Measurements from ENCODE around the gene CLEC16A.

The CLEC16A gene

GRCh38 chr16:11219178-11219577, 274.8 kb downstream of the CLEC16A start:
- TF ChIP-seq EP300 (IDR thresholded peaks at IDR 0.05; ENCODE audit: borderline replicate concordance) (no peak), REST (IDR thresholded peaks at IDR 0.05; ENCODE audit: low read depth) (no peak), TAF1 (IDR thresholded peaks at IDR 0.05; ENCODE audit: low read depth) (no peak), TCF12 (IDR thresholded peaks at IDR 0.05; ENCODE audit: low read depth) (no peak), CEBPB (IDR thresholded peaks at IDR 0.05) (no peak), USF1 (IDR thresholded peaks at IDR 0.05) (no peak), ZBTB7A (IDR thresholded peaks at IDR 0.05; ENCODE audit: low read depth) (no peak), MAX (IDR thresholded peaks at IDR 0.05) (no peak)

- no peak for TF ChIP-seq TAF1 (IDR thresholded peaks at IDR 0.05; ENCODE audit: low read depth)
- no peak for TF ChIP-seq NFIC (IDR thresholded peaks at IDR 0.05)
These were observed 279.9 kb downstream of the CLEC16A start for GRCh38 chr16:11224096-11224893.

- no peak for TF ChIP-seq EP300 (IDR thresholded peaks at IDR 0.05; ENCODE audit: borderline replicate concordance)
- TF ChIP-seq NFIC (IDR thresholded peaks at IDR 0.05): no peak
- TF ChIP-seq TEAD4 (IDR thresholded peaks at IDR 0.05): no peak
- TF ChIP-seq CREB1 (IDR thresholded peaks at IDR 0.05; ENCODE audit: low read depth): no peak
- TF ChIP-seq TCF12 (IDR thresholded peaks at IDR 0.05; ENCODE audit: low read depth): no peak
- TF ChIP-seq ZBTB7A (IDR thresholded peaks at IDR 0.05; ENCODE audit: low read depth): no peak
- TF ChIP-seq REST (IDR thresholded peaks at IDR 0.05; ENCODE audit: low read depth): no peak
- no peak for TF ChIP-seq FOXM1 (IDR thresholded peaks at IDR 0.05; ENCODE audit: borderline replicate concordance, low read depth)
- no peak for TF ChIP-seq RAD21 (IDR thresholded peaks at IDR 0.05; ENCODE audit: low read depth)
- TF ChIP-seq MAX (IDR thresholded peaks at IDR 0.05): no peak
- TF ChIP-seq YY1 (IDR thresholded peaks at IDR 0.05; ENCODE audit: low read depth): no peak
- TF ChIP-seq CEBPB (IDR thresholded peaks at IDR 0.05): no peak
These were observed 280.7 kb downstream of the CLEC16A start for GRCh38 chr16:11224894-11225676.

- TF ChIP-seq YY1 (IDR thresholded peaks at IDR 0.05; ENCODE audit: low read depth): no peak
- TF ChIP-seq REST (IDR thresholded peaks at IDR 0.05; ENCODE audit: low read depth): no peak
- TF ChIP-seq EGR1 (IDR thresholded peaks at IDR 0.05): no peak
- no peak for TF ChIP-seq TCF12 (IDR thresholded peaks at IDR 0.05; ENCODE audit: low read depth)
- no peak for TF ChIP-seq CREB1 (IDR thresholded peaks at IDR 0.05; ENCODE audit: low read depth)
- no peak for TF ChIP-seq ZBTB7A (IDR thresholded peaks at IDR 0.05; ENCODE audit: low read depth)
- no peak for TF ChIP-seq FOXM1 (IDR thresholded peaks at IDR 0.05; ENCODE audit: borderline replicate concordance, low read depth)
- no peak for TF ChIP-seq CEBPB (IDR thresholded peaks at IDR 0.05)
- no peak for TF ChIP-seq EP300 (IDR thresholded peaks at IDR 0.05; ENCODE audit: borderline replicate concordance)
- no peak for TF ChIP-seq TEAD4 (IDR thresholded peaks at IDR 0.05)
- no peak for TF ChIP-seq NFIC (IDR thresholded peaks at IDR 0.05)
- no peak for TF ChIP-seq MAX (IDR thresholded peaks at IDR 0.05)
These were observed 281.5 kb downstream of the CLEC16A start for GRCh38 chr16:11225677-11226549.
